Endothelial cell of umbilical vein (primary cell): Measurements from ENCODE around the gene NUDT15.

Experiments
- EZH2 ChIP-seq: IDR thresholded peaks from 2 replicates; pipeline ENCODE4 v1.6.1; 2012; ENCODE audit warnings: borderline replicate concordance, low read depth, mild to moderate bottlenecking, moderate library complexity, low read length, inconsistent platforms; ENCODE audit not compliant: severe bottlenecking
- FOS ChIP-seq: IDR thresholded peaks from 2 replicates; pipeline ENCODE4 v1.6.1; 2011; ENCODE audit warnings: mild to moderate bottlenecking, low read length, moderate library complexity, borderline replicate concordance; ENCODE audit not compliant: insufficient read depth
- JUN ChIP-seq: IDR thresholded peaks from 2 replicates; pipeline ENCODE4 v1.6.1; 2011; ENCODE audit warnings: borderline replicate concordance, low read depth; ENCODE audit not compliant: insufficient read length, insufficient read depth
- MYC ChIP-seq: IDR thresholded peaks from one replicate; pipeline ENCODE4 v1.6.1; 2011; ENCODE audit warnings: mild to moderate bottlenecking, low read depth, low read length
- POLR2A ChIP-seq: IDR thresholded peaks from 2 replicates; pipeline ENCODE4 v1.6.1; 2012; ENCODE audit warnings: low read depth, mild to moderate bottlenecking, control low read depth, low read length
- POLR2AphosphoS5 ChIP-seq: IDR thresholded peaks from 2 replicates; pipeline ENCODE4 v1.6.1; 2012; ENCODE audit warnings: low read depth, mild to moderate bottlenecking, control low read depth, low read length, moderate library complexity; ENCODE audit not compliant: insufficient read depth
- TF ChIP-seq, protein P1 (sequence below), 2 donors: IDR thresholded peaks; 1 replicate in 1 of 2; 2 replicates in 1 of 2; pipeline ENCODE4 v1.5.1; 2011; ENCODE audit warnings: low read length in 2 of 2, mild to moderate bottlenecking in 2 of 2, moderate library complexity in 2 of 2, control low read depth in 1 of 2, inconsistent platforms in 1 of 2, low read depth in 1 of 2; ENCODE audit not compliant: insufficient read depth in 1 of 2; ENCODE audit errors: extremely low read depth in 1 of 2
- TF ChIP-seq, protein P2 (sequence below): IDR thresholded peaks from 2 replicates; pipeline ENCODE4 v1.6.1; 2011; ENCODE audit not compliant: insufficient read depth, insufficient read length

DNA sequence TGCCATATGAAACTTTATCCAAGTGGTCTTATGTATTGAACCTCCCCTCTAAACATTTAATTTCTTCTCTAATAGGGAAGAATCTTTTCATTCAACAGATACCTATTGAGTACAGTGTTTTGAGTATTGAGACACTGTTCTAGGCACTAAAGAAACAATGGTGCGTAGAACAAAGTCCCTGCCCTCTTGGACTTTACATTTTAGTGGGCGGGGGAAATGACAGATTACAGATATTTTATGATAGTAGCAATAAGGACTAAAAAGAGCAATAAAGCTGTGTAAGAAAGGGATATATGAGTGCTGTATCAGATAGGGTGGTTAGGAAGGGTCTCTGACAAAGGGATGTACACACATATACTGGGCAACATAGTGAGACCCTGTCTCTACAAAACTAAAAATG lies 5.4 kb downstream of the NUDT15 start:
- TF ChIP-seq, protein P1, sequence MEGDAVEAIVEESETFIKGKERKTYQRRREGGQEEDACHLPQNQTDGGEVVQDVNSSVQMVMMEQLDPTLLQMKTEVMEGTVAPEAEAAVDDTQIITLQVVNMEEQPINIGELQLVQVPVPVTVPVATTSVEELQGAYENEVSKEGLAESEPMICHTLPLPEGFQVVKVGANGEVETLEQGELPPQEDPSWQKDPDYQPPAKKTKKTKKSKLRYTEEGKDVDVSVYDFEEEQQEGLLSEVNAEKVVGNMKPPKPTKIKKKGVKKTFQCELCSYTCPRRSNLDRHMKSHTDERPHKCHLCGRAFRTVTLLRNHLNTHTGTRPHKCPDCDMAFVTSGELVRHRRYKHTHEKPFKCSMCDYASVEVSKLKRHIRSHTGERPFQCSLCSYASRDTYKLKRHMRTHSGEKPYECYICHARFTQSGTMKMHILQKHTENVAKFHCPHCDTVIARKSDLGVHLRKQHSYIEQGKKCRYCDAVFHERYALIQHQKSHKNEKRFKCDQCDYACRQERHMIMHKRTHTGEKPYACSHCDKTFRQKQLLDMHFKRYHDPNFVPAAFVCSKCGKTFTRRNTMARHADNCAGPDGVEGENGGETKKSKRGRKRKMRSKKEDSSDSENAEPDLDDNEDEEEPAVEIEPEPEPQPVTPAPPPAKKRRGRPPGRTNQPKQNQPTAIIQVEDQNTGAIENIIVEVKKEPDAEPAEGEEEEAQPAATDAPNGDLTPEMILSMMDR (IDR thresholded peaks at IDR 0.05; ENCODE audit: extremely low read depth in 1 of 2, insufficient read depth in 1 of 2, low read depth in 1 of 2, low read length in 2 of 2), result no peak
- TF ChIP-seq MYC (no peak), POLR2A (no peak), EZH2 (no peak), POLR2AphosphoS5 (no peak), FOS (no peak), JUN (no peak)
- TF ChIP-seq, protein P2, sequence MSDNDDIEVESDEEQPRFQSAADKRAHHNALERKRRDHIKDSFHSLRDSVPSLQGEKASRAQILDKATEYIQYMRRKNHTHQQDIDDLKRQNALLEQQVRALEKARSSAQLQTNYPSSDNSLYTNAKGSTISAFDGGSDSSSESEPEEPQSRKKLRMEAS, result no peak
